ENCODE measurements around the gene EEIG1. TPM values are rescaled to one million over a fixed set of nuclear protein-coding genes. Genes with fewer than 3 reads are reported as not detected.

EEIG1 gene
- total RNA-seq, 1 donor from 2014 or later = 26.4 TPM

- Mint-ChIP-seq H3K27ac (ENCODE audit: unreplicated experiment) (peak overlapping the region; percentile 99), H3K27me3 (ENCODE audit: low read depth, unreplicated experiment) (no peaks in the 10 kb centered on the region), H3K9me3 (ENCODE audit: unreplicated experiment) (peaks cover 5% of the 10 kb centered on the region), H3K36me3 (ENCODE audit: low read depth, unreplicated experiment) (peaks cover 4% of the 10 kb centered on the region), H3K4me3 (ENCODE audit: unreplicated experiment) (peak overlapping the region; percentile 60), H3K4me1 (ENCODE audit: low read depth, unreplicated experiment) (peaks cover 27% of the 10 kb centered on the region)
- peaks cover 29% of the 10 kb centered on the region for H4K20me1 ChIP-seq (ENCODE audit: insufficient read depth, low read length)
- H3K4me2 ChIP-seq (ENCODE audit: low read length) = peak overlapping the region; percentile 71
- H3K4me3 ChIP-seq (ENCODE audit: insufficient read depth, low read depth, low read length) = no peak overlapping the region
- H2AFZ ChIP-seq (ENCODE audit: low read depth, low read length) = peak overlapping the region; percentile 76
- DNase-seq (ENCODE audit: low read depth) = peak; percentile 9
- peaks cover 40% of the 10 kb centered on the region for H3K4me1 ChIP-seq (ENCODE audit: insufficient read depth, low read length)
- no peaks in the 10 kb centered on the region for H3K9me3 ChIP-seq (ENCODE audit: insufficient read depth, low read depth, low read length)
- H3K27me3 ChIP-seq (ENCODE audit: insufficient read depth, low read length) = no peaks in the 10 kb centered on the region
- no peak for FAIRE-seq
- H3K27ac ChIP-seq (ENCODE audit: low read depth, low read length) = peak overlapping the region; percentile 86
- H3K36me3 ChIP-seq (ENCODE audit: insufficient read depth, low read length) = no peaks in the 10 kb centered on the region
- TF ChIP-seq EZH2 (IDR thresholded peaks at IDR 0.05; ENCODE audit: insufficient read depth, low read length) = no peak
- no peak for TF ChIP-seq CTCF (IDR thresholded peaks at IDR 0.05; ENCODE audit: insufficient read depth, low read depth, low read length)
- peaks cover 74% of the 10 kb centered on the region for H3K79me2 ChIP-seq (ENCODE audit: insufficient read depth, low read length)
- peak overlapping the region; percentile 72 for H3K9ac ChIP-seq (ENCODE audit: low read length)
These were observed 14.8 kb downstream of the EEIG1 start for GRCh38 chr9:127965953-127966352.

GRCh38 chr9:127963359-127964064, 17.3 kb downstream of the EEIG1 start:
- FAIRE-seq = no peak
- DNase-seq (ENCODE audit: low read depth) = no peak
- H3K27me3 ChIP-seq (ENCODE audit: insufficient read depth, low read length) = no peaks in the 10 kb centered on the region
- no peak overlapping the region for H3K27ac ChIP-seq (ENCODE audit: low read depth, low read length)
- H2AFZ ChIP-seq (ENCODE audit: low read depth, low read length) = no peak overlapping the region
- TF ChIP-seq EZH2 (IDR thresholded peaks at IDR 0.05; ENCODE audit: insufficient read depth, low read length) (no peak), CTCF (IDR thresholded peaks at IDR 0.05; ENCODE audit: insufficient read depth, low read depth, low read length) (no peak)
- H3K4me2 ChIP-seq (ENCODE audit: low read length) = no peak overlapping the region
- Mint-ChIP-seq H3K27me3 (ENCODE audit: low read depth, unreplicated experiment) (no peaks in the 10 kb centered on the region), H3K4me1 (ENCODE audit: low read depth, unreplicated experiment) (peaks cover 20% of the 10 kb centered on the region), H3K36me3 (ENCODE audit: low read depth, unreplicated experiment) (peaks cover 3% of the 10 kb centered on the region), H3K27ac (ENCODE audit: unreplicated experiment) (no peak overlapping the region), H3K4me3 (ENCODE audit: unreplicated experiment) (no peak overlapping the region), H3K9me3 (ENCODE audit: unreplicated experiment) (peaks cover 5% of the 10 kb centered on the region)
- H3K4me1 ChIP-seq (ENCODE audit: insufficient read depth, low read length) = peaks cover 31% of the 10 kb centered on the region
- peaks cover 34% of the 10 kb centered on the region for H4K20me1 ChIP-seq (ENCODE audit: insufficient read depth, low read length)
- no peak overlapping the region for H3K4me3 ChIP-seq (ENCODE audit: insufficient read depth, low read depth, low read length)
- no peaks in the 10 kb centered on the region for H3K9me3 ChIP-seq (ENCODE audit: insufficient read depth, low read depth, low read length)
- H3K79me2 ChIP-seq (ENCODE audit: insufficient read depth, low read length) = peaks cover 60% of the 10 kb centered on the region
- H3K9ac ChIP-seq (ENCODE audit: low read length) = no peak overlapping the region
- no peaks in the 10 kb centered on the region for H3K36me3 ChIP-seq (ENCODE audit: insufficient read depth, low read length)

- no peak overlapping the region for H2AFZ ChIP-seq (ENCODE audit: low read depth, low read length)
- H3K36me3 ChIP-seq (ENCODE audit: insufficient read depth, low read length) = no peaks in the 10 kb centered on the region
- peaks cover 5% of the 10 kb centered on the region for H3K9me3 Mint-ChIP-seq (ENCODE audit: unreplicated experiment)
- no peak for DNase-seq (ENCODE audit: low read depth)
- no peak overlapping the region for H3K27ac Mint-ChIP-seq (ENCODE audit: unreplicated experiment)
- peaks cover 35% of the 10 kb centered on the region for H4K20me1 ChIP-seq (ENCODE audit: insufficient read depth, low read length)
- H3K27me3 ChIP-seq (ENCODE audit: insufficient read depth, low read length) = no peaks in the 10 kb centered on the region
- peaks cover 55% of the 10 kb centered on the region for H3K79me2 ChIP-seq (ENCODE audit: insufficient read depth, low read length)
- no peak for FAIRE-seq
- H3K36me3 Mint-ChIP-seq (ENCODE audit: low read depth, unreplicated experiment) = peaks cover 3% of the 10 kb centered on the region
- no peak overlapping the region for H3K4me3 Mint-ChIP-seq (ENCODE audit: unreplicated experiment)
- no peaks in the 10 kb centered on the region for H3K27me3 Mint-ChIP-seq (ENCODE audit: low read depth, unreplicated experiment)
- H3K9ac ChIP-seq (ENCODE audit: low read length) = no peak overlapping the region
- TF ChIP-seq CTCF (IDR thresholded peaks at IDR 0.05; ENCODE audit: insufficient read depth, low read depth, low read length) (no peak), EZH2 (IDR thresholded peaks at IDR 0.05; ENCODE audit: insufficient read depth, low read length) (no peak)
- H3K4me2 ChIP-seq (ENCODE audit: low read length) = no peak overlapping the region
- H3K27ac ChIP-seq (ENCODE audit: low read depth, low read length) = no peak overlapping the region
- peaks cover 15% of the 10 kb centered on the region for H3K4me1 Mint-ChIP-seq (ENCODE audit: low read depth, unreplicated experiment)
- no peak overlapping the region for H3K4me3 ChIP-seq (ENCODE audit: insufficient read depth, low read depth, low read length)
- H3K9me3 ChIP-seq (ENCODE audit: insufficient read depth, low read depth, low read length) = no peaks in the 10 kb centered on the region
- peaks cover 26% of the 10 kb centered on the region for H3K4me1 ChIP-seq (ENCODE audit: insufficient read depth, low read length)
These were observed 17.8 kb downstream of the EEIG1 start for GRCh38 chr9:127963041-127963358.

Data from astrocyte (in vitro differentiated cells and primary cell).